ENCODE results near the gene CISH.

CISH gene

DNA sequence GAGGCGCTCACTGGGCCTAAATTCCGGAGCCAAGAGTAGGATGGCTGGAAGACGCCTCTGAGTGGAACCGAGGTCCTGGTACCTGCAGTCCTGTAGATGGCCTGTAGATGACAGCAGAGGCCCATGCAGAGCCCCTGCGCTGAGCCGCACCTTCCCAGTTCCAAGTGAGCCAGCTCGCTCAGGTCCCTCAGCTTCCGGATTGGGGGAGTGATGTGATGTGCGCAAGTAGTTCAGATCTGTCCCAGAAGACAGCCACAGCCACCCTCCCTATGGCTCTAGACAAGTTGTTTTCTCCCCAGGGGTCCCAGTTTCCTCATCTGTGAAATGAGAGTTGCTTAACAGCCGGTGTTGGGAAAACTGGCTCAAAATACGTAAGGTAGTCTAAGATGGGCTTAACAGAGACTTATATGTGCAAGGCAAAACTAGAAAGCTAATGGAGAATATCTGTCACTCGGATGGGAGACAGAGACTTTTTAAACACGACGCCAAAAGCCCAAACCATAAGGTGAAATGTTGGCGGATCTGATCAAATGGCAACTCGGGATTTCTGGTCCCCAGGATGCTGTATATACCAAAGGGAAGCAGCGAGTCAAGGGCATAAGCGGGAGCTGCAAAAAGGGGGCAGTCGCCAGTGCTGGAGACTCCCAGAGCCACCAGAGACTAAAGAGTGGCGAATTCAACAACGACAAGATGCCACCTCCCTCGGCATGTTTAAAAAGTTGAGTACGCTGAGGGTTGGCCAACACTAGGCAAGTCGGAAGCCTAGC lies 4.6 kb upstream of the CISH start:
- Histone ChIP-seq H3K9me3 (ENCODE audit: insufficient read depth, low read depth, low read length) (no peaks in the 10 kb centered on the region), H3K4me2 (ENCODE audit: low read depth, low read length, poor library complexity, severe bottlenecking) (peak overlapping the region; percentile 97), H3K79me2 (ENCODE audit: insufficient read depth, low read length) (peaks cover 39% of the 10 kb centered on the region), H2AFZ (ENCODE audit: low read length) (peak overlapping the region; percentile 83), H3K9ac (ENCODE audit: low read depth, low read length, poor library complexity, severe bottlenecking) (peak overlapping the region; percentile 51), H3K4me1 (ENCODE audit: insufficient read depth, low read length, poor library complexity, severe bottlenecking) (peaks cover 40% of the 10 kb centered on the region), H4K20me1 (ENCODE audit: insufficient read depth, low read length, poor library complexity, severe bottlenecking) (no peaks in the 10 kb centered on the region), H3F3A (ENCODE audit: low read depth) (peaks cover 6% of the 10 kb centered on the region; the same call in 1 of the 2 replicates), H3K36me3 (ENCODE audit: insufficient read depth, low read length) (no peaks in the 10 kb centered on the region), H3K9me2 (replicated peaks; ENCODE audit: low read depth, low read length) (no peaks in the 10 kb centered on the region), H3K4me3 (ENCODE audit: low read length, poor library complexity, severe bottlenecking) (peak overlapping the region; percentile 74), H3K27me3 (ENCODE audit: insufficient read depth, low read length, poor library complexity, severe bottlenecking) (peaks cover 7% of the 10 kb centered on the region)
- TF ChIP-seq EZH2phosphoT487 (IDR thresholded peaks at IDR 0.05; ENCODE audit: borderline replicate concordance): no peak
- TF ChIP-seq, protein P1, sequence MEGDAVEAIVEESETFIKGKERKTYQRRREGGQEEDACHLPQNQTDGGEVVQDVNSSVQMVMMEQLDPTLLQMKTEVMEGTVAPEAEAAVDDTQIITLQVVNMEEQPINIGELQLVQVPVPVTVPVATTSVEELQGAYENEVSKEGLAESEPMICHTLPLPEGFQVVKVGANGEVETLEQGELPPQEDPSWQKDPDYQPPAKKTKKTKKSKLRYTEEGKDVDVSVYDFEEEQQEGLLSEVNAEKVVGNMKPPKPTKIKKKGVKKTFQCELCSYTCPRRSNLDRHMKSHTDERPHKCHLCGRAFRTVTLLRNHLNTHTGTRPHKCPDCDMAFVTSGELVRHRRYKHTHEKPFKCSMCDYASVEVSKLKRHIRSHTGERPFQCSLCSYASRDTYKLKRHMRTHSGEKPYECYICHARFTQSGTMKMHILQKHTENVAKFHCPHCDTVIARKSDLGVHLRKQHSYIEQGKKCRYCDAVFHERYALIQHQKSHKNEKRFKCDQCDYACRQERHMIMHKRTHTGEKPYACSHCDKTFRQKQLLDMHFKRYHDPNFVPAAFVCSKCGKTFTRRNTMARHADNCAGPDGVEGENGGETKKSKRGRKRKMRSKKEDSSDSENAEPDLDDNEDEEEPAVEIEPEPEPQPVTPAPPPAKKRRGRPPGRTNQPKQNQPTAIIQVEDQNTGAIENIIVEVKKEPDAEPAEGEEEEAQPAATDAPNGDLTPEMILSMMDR (conservative IDR thresholded peaks at IDR 0.05; ENCODE audit: low read length): peak; percentile 99

DNA sequence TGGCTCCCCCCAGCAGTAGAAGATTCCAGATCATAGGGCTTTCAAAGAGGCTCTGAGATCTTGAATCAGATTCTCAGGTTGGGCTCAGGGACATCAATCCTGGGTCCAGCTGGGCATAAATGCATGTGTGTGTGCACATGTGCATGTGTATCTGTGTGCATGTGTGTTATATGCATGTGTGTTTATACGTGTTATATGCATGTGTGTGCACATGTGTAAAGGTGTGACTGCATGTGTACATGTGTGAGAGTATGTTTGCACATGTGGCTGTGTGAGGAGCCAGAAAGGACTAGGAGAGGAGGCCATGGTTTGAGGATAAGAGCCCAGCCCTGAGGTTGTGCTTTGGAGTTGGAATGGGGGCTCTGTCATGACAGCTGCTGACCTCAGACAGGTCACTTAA lies 3.6 kb upstream of the CISH start:
- Histone ChIP-seq H3K4me2 (ENCODE audit: low read depth, low read length, poor library complexity, severe bottlenecking) (no peak overlapping the region), H3K9me2 (replicated peaks; ENCODE audit: low read depth, low read length) (no peaks in the 10 kb centered on the region), H3K4me3 (ENCODE audit: low read length, poor library complexity, severe bottlenecking) (no peak overlapping the region), H3K9me3 (ENCODE audit: insufficient read depth, low read depth, low read length) (no peaks in the 10 kb centered on the region), H3K4me1 (ENCODE audit: insufficient read depth, low read length, poor library complexity, severe bottlenecking) (peaks cover 39% of the 10 kb centered on the region), H3K27me3 (ENCODE audit: insufficient read depth, low read length, poor library complexity, severe bottlenecking) (peaks cover 7% of the 10 kb centered on the region), H4K20me1 (ENCODE audit: insufficient read depth, low read length, poor library complexity, severe bottlenecking) (no peaks in the 10 kb centered on the region), H3K36me3 (ENCODE audit: insufficient read depth, low read length) (no peaks in the 10 kb centered on the region), H2AFZ (ENCODE audit: low read length) (no peak overlapping the region), H3F3A (ENCODE audit: low read depth) (peaks cover 5% of the 10 kb centered on the region; the same call in 1 of the 2 replicates), H3K9ac (ENCODE audit: low read depth, low read length, poor library complexity, severe bottlenecking) (no peak overlapping the region), H3K79me2 (ENCODE audit: insufficient read depth, low read length) (peaks cover 31% of the 10 kb centered on the region)
- no peak for TF ChIP-seq EZH2phosphoT487 (IDR thresholded peaks at IDR 0.05; ENCODE audit: borderline replicate concordance)
- TF ChIP-seq, protein P1 (conservative IDR thresholded peaks at IDR 0.05; ENCODE audit: low read length): no peak

DNA sequence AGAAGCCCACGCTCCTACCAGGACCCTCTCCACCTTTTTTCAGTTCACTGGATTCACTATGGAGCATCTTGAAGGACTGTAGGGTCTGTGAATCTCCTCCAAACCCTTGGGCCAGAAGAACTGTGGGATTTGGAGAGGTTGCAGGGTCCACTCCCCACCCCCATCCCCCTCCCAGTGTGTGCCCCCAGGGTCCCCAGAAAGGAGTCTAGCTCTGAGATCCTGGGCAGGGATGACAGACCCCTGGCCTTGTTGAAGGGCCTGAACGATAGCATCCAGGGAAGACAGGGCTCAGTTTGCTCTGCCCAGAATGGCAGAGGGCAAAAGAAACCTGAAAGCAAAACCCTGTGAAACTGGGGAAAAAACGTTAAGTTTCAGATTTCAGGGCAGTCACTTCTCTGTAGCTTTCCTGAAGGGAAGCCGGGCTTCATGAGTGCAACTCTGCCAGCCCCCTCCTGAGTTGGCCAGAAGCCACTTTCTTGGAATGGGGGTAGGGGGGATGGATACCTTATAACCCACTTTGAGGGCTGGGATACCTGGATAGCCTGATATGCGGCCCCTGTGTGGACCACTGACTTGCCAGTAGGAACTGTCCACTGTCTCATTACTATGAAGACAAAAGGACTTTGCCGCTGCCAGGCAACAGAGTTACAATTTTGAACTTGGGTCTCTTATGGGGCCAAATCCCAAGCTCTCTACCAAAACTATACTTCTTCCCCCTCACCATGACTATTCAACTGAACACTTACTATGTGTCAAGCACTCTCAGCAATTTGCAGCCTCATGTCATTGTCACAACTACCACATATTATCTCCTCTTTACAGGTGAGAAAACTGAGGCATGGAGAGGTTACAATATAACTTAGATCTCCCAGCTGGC lies 1.6 kb upstream of the CISH start:
- Histone ChIP-seq H3K4me3 (ENCODE audit: low read length, poor library complexity, severe bottlenecking) (no peak overlapping the region), H4K20me1 (ENCODE audit: insufficient read depth, low read length, poor library complexity, severe bottlenecking) (no peaks in the 10 kb centered on the region), H3K9me2 (replicated peaks; ENCODE audit: low read depth, low read length) (no peaks in the 10 kb centered on the region), H3K36me3 (ENCODE audit: insufficient read depth, low read length) (no peaks in the 10 kb centered on the region), H2AFZ (ENCODE audit: low read length) (no peak overlapping the region), H3K79me2 (ENCODE audit: insufficient read depth, low read length) (peaks cover 12% of the 10 kb centered on the region), H3K27me3 (ENCODE audit: insufficient read depth, low read length, poor library complexity, severe bottlenecking) (peaks cover 7% of the 10 kb centered on the region), H3K4me2 (ENCODE audit: low read depth, low read length, poor library complexity, severe bottlenecking) (no peak overlapping the region), H3K9ac (ENCODE audit: low read depth, low read length, poor library complexity, severe bottlenecking) (no peak overlapping the region), H3K4me1 (ENCODE audit: insufficient read depth, low read length, poor library complexity, severe bottlenecking) (peaks cover 24% of the 10 kb centered on the region), H3K9me3 (ENCODE audit: insufficient read depth, low read depth, low read length) (no peaks in the 10 kb centered on the region), H3F3A (ENCODE audit: low read depth) (no peaks in the 10 kb centered on the region)
- no peak for TF ChIP-seq EZH2phosphoT487 (IDR thresholded peaks at IDR 0.05; ENCODE audit: borderline replicate concordance)
- TF ChIP-seq, protein P1 (conservative IDR thresholded peaks at IDR 0.05; ENCODE audit: low read length): no peak
